ENCODE results near the gene QRICH1.

The QRICH1 gene

DNA sequence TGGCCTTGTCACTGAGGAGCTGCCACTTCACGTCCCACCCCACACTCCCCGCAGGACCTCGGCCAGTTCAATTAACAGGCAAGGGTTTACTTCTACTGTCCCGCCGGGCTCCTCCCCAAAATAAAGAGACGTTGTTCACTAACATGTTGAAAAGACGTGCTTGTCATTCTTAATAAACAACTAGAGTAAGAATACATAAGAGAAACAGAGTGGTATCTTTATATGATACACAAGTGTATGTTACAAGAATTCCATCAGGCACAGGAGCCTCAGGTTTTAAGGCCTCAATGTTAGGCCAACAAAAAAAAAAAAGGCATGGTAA, 64.3 kb downstream of the QRICH1 start:
- DNase-seq, result no peak

DNA sequence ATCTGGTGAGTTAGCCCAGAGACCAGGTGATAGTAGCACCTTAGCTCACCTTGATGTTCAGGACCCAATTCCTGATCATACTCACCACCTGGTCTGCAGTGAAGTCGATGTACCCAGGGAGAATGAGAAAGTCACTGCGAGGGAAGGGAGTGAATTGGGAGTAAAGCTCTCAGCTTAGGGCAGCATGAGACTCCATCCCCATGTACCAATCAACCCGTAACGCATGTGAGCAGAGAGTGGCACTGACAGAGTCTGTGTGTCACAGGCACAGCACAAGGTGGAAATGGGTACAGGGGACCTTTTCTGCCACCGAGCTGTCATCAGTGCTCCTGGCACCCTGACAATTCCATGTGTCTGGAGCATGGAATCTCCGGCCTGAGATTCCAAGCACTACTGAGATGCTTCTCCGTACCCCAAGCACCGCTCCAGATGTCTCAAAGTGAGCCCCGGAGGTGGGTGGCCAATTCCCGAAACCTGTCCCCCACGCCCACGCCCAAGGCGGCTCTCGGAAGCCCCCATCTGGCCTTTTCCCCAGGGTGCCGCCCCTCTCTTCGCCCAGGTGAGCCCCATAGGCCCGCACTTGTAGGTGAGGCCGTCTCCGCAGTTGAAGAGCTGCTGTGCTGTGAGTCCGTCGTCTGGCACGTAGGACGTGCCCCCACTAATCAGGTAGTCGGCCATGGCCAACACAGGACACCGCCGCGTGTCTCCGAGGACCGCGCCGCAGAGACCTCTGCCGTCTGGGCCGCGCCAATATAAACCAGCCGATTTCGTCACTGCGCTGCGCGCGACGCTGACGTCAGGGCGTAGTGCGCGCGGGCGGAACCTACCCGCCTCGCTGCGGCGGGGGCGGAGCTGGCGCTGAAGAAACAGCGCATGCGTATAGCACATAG, 65.0 kb downstream of the QRICH1 start, which contains the start of gene IMPDH2:
Gene IMPDH2 (minus strand): TSS at position 726 of the 890 bp plus-strand sequence. CDS start 48 bp downstream, at position 678.
- peak; percentile 31 for DNase-seq

GRCh38 chr3:49028298-49028672, 65.6 kb downstream of the QRICH1 start:
- DNase-seq, result no peak

DNA sequence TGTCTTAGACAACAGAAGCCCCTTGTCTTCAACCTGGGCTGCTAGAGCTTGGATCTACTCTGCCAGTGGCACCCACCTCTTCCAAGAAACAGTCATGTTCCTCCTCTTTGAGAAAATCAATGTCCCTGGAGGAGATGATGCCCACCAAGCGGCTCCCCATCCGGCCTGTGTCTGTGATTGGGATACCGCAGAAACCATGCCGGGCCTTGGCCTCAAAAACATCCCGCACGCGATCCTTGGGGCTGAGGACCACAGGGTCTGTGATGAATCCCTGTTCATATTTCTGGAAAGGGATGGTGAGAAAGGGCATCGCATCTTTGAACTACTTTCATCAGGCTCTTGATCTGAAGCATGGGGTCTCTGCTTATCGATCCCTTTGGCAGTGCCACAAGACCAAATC, 66.2 kb downstream of the QRICH1 start:
- no peak for DNase-seq

GRCh38 chr3:49026536-49026935, 67.3 kb downstream of the QRICH1 start:
- no peak for DNase-seq

- no peak for DNase-seq
Measured at GRCh38 chr3:49025793-49026520, 67.9 kb downstream of the QRICH1 start.

DNA sequence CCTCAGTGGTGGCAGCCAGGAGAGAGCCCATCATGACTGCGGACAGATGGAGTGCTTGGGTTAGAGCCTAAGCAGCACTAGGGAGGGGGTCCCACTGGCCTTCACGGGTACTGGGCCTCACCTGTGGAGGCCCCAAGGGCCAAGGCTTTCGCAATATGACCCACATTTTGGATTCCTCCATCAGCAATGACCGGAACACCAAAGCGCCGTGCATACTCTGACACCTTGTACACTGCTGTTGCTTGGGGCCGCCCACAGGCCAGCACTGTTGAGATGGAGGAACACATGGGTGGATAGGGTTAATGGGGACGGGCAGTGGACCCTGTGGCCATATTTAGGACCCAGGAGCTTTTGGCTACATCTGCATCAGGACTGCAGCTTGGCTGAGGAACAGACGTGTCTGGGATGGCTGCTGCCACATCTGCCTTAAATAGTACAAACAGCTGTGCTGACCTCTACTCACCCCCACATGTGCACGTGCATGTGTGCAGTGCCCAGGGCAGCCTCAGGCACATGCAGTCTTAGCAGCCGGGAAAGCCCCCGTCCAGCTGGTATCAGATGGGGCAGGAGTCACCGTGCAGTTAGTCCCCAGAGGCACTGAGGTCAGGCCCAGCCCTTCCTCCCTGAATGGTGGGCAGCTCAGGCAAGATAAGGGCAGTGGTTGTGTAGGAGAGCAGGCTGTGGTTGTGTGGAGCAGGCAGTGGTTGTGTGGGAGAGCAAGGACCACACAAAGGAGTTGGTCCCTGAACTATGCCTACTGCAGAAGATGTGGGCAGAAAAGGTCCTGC, 68.7 kb downstream of the QRICH1 start:
- no peak for DNase-seq

GRCh38 chr3:49024449-49024848, 69.4 kb downstream of the QRICH1 start:
- DNase-seq, result no peak

GRCh38 chr3:49023775-49024174, 70.1 kb downstream of the QRICH1 start:
- DNase-seq, result no peak

GRCh38 chr3:49022688-49023171, 71.1 kb downstream of the QRICH1 start:
- no peak for DNase-seq

- peak; percentile 73 for DNase-seq
Measured at GRCh38 chr3:49021813-49022687, 71.8 kb downstream of the QRICH1 start, which contains the start of gene NDUFAF3. Gene NDUFAF3, plus strand, starts transcription at chr3:49022121. Its CDS starts 24 bp downstream, at chr3:49022145.

DNA sequence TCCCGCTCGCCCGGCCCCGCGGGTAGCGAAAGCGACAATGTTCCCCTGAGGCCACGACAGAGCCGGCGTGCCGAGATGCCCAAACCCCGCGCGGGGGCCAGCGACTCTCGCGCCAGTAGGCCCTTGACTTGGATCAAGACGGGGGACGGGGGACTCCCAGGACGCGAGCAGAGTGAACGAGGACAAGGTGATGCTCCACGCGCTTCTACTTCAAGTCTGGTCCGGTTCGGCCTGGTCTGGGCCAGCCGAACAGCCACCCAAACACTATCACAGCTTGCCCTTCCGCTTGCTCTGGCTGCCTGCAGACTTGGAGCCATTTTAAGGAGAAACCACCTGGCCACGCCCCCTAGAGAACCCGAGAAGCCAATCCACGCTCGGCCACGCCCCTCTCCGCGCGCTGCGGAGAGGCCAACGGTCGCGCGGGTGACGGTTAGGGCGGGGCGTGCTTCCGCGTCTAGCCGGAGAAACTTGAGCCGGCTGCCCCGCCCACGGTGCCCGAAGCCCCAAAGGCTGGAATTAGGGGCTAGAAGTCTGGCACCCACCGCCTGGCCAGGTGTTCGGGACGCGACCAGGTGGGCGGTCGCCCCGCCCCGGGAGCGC, 72.6 kb downstream of the QRICH1 start:
- DNase-seq, result peak; percentile 90

DNA sequence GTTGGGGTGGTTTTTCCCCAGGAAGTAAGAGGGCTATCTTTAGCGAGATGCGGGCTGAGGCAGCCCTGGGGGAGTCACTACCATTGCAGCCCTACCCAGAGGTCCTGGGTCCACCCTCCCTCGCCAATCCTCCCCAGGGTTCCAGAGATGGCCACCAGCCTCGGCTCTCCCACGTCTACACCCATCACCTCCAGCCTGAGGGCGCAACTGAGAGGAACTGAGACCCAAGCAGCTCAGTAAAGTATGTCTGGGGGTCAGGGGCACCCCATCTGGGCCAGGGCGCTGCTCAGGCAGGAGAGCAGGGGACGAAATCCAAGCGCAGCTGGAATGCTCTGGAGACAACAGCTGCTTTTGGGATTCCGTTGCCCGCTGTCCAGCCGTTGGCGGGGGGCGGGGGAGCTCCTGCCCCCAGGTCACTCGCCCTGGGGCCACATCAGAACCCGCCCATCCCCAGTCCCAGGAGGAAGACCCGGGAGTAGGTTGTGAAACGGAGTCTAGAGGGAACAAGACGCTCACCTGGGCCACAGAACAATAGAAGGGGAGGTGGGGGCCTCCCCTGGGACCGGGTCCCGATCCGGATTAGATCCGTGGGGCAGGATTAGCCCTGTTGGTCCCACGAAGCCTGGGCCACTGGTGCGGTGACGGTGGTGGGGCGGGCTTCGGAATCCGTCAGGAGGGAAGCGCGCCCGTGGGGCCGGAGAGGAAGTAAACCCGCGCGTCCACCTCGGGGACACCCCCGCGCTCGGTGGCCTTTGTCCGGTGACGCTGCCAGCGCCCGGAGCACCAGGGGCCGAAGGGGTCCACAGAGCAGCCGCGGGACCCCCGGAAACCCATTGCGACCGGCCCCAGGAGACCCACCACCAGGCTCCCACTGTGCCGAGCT, 73.3 kb downstream of the QRICH1 start:
- DNase-seq, result no peak

- DNase-seq, result no peak
Measured at GRCh38 chr3:49019941-49020329, 73.9 kb downstream of the QRICH1 start.

DNA sequence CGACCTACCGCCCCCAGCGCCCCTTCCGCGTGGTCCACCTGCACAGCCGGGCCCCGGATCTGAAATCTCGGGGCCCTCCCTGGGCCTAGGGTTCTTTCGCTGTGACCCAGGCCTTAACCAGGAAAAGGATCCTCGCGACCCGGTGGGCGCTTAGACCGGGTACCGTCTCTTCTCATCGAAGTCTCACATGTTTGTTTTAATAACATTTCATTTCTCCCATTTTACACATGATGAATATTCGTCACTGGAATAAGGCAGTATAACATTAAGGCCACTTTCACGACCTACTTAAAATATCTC, 75.2 kb downstream of the QRICH1 start:
- no peak for DNase-seq

DNA sequence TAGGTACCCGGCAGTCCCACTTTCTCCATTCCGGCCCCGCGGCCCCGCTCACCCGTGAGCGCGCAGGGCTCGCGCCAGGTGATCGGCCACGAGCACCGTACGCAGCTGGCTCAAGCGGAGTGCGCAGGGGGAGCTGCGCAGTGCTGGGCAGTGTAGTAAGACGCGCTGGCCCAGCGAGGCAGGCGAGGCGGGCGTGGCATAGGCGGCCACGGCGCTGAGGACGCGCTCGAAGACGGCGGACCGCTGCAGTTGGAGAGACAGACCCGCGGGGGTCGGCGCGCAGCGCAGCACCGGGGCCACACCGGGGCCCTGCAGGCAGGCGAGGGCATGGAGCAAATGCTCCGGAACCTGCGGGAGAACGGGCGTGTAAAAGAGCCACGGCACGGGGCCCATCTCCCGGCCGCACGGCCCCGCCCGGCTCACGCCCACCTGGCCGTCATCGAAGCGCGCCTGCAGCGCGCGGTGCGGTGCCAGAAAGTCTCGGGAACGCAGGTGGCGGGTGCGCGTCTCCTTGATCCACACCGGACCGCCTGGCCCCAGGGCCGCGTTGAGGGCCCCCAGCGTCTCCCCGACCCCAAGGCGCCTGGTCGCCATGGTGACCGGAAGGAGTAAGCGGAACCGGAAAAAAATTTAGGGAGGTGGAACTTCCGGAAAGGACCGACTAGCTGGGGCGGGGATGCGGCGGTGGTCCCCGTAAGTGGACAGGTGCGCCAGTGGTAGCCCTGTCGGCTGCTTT, 75.7 kb downstream of the QRICH1 start, which contains the start of gene DALRD3:
Gene DALRD3 (minus strand): TSS at position 610 of the 736 bp plus-strand sequence. CDS start 16 bp downstream, at position 594.
- no peak for DNase-seq

DNA sequence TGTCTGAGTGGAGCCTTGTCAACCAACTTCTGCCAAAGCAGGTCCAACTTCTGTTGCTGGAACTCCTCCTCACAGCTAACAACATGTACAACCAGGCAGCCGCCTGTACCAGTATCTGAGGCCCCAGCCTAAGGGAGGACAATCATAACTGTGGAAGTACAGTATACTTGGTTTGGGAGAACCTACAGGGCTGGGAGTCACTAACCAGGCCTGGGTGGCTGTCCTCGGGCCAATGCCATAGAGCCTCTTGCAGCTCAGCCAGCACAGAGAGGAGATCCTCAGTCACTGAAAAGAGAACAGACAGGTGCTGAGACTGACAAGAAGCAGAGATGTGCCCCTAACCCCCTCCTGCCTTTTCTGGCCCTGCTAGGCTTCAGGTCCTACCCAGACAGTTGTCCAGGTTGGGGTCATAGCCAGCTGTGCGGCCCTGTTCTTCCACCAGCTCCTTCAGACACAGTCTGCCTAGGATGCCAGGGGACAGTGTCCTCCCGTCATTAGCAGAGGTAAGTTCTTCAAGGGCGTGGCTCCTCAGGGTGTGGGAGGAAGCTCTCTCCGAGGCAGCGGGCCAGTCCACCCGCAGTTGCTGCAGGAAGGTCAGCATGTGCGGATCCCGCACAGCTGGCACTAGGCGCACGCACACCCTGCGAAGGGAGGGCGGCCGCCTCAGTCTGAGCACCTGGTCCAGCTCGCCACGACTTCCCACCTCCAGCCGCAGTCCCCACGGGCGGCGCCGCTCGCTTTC, 76.5 kb downstream of the QRICH1 start:
- no peak for DNase-seq

- no peak for DNase-seq
Measured at GRCh38 chr3:49016414-49017228, 77.2 kb downstream of the QRICH1 start.

Data from NCI-H1417 treated with DMSO at 0.1 percent for 48 hours (cell line).